ENCODE results near the gene PDK2. TPM values are rescaled to one million over a fixed set of nuclear protein-coding genes. Genes with fewer than 3 reads are reported as not detected.

The PDK2 gene
- total RNA-seq, 4 donors from 2014 or later: 31.6 to 70.6 (median 58.1) TPM

- Histone ChIP-seq H3K27me3 (no peaks in the 10 kb centered on the region), H3K4me1 (peaks cover 3 to 57% (median 33%) of the 10 kb centered on the region in 3 donors), H3K27ac (peak overlapping the region in 2 of 4 donors; percentile 38 to 56), H3K4me3 (peak overlapping the region; percentile 36 to 64), H3K36me3 (peaks cover 0 to 3% of the 10 kb centered on the region in 2 donors), H3K9me3 (no peaks in the 10 kb centered on the region)
- no peak for ATAC-seq
- no CpG with 5 or more reads among the region's 31 CpGs for WGBS, 2 donors (ENCODE audit: low coverage in 1 of 2)
- TF ChIP-seq POLR2AphosphoS5 (IDR thresholded peaks at IDR 0.05): no peak
Observed at GRCh38 chr17:50129353-50129727, 34.2 kb downstream of the PDK2 start.

- Histone ChIP-seq H3K36me3 (peaks cover 0 to 9% of the 10 kb centered on the region in 2 donors), H3K4me1 (peaks cover 3 to 59% (median 33%) of the 10 kb centered on the region in 3 donors), H3K4me3 (peak within 1 kb of the TSS; percentile 36 to 64), H3K27ac (peak within 1 kb of the TSS in 2 of 4 donors; percentile 38 to 56), H3K27me3 (no peaks in the 10 kb centered on the region), H3K9me3 (no peaks in the 10 kb centered on the region)
- TF ChIP-seq POLR2AphosphoS5 (IDR thresholded peaks at IDR 0.05) (no peak), POLR2A (IDR thresholded peaks at IDR 0.05) (no peak), EP300 (IDR thresholded peaks at IDR 0.05) (no peak), CTCF (IDR thresholded peaks at IDR 0.05) (no peak)
- WGBS, 2 donors (ENCODE audit: low coverage in 1 of 2): 2 to 10% methylated on average over 2 to 9 of the region's 84 CpGs
- peak; percentile 38 for ATAC-seq
Observed at GRCh38 chr17:50129728-50130558, 34.8 kb downstream of the PDK2 start, which contains the start of gene SAMD14. Gene SAMD14, minus strand, starts transcription at chr17:50130160. Its CDS starts 5,201 bp downstream, at chr17:50124959.

- Histone ChIP-seq H3K36me3 (peaks cover 0 to 17% of the 10 kb centered on the region in 2 donors), H3K27ac (no peak overlapping the region), H3K4me1 (peaks cover 3 to 59% (median 33%) of the 10 kb centered on the region in 3 donors), H3K27me3 (no peaks in the 10 kb centered on the region), H3K4me3 (peak overlapping the region in 1 of 2 donors; percentile 64), H3K9me3 (no peaks in the 10 kb centered on the region)
- TF ChIP-seq POLR2AphosphoS5 (IDR thresholded peaks at IDR 0.05): no peak
- no peak for TF ChIP-seq POLR2A (IDR thresholded peaks at IDR 0.05)
- TF ChIP-seq EP300 (IDR thresholded peaks at IDR 0.05): no peak
- no peak for TF ChIP-seq CTCF (IDR thresholded peaks at IDR 0.05)
- ATAC-seq: no peak
- 58 to 64% methylated on average over 7 to 15 of the region's 19 CpGs for WGBS, 2 donors (ENCODE audit: low coverage in 1 of 2)
Observed at GRCh38 chr17:50130559-50131305, 35.6 kb downstream of the PDK2 start.

- Histone ChIP-seq H3K27ac (peak overlapping the region in 2 of 4 donors; percentile 69 to 77), H3K4me1 (peaks cover 3 to 59% (median 33%) of the 10 kb centered on the region in 3 donors), H3K36me3 (peaks cover 0 to 32% of the 10 kb centered on the region in 2 donors), H3K4me3 (no peak overlapping the region), H3K9me3 (no peaks in the 10 kb centered on the region), H3K27me3 (no peaks in the 10 kb centered on the region)
- no peak for TF ChIP-seq CTCF (IDR thresholded peaks at IDR 0.05)
- TF ChIP-seq POLR2AphosphoS5 (IDR thresholded peaks at IDR 0.05): no peak
- no peak for TF ChIP-seq POLR2A (IDR thresholded peaks at IDR 0.05)
- TF ChIP-seq EP300 (IDR thresholded peaks at IDR 0.05): no peak
- WGBS, 2 donors (ENCODE audit: low coverage in 1 of 2): 70 to 80% methylated on average over 2 to 4 of the region's 6 CpGs
- ATAC-seq: no peak
Observed at GRCh38 chr17:50132104-50132794, 37.1 kb downstream of the PDK2 start.
